HL-60 (cell line): ENCODE measurements around the gene EPB41L2.
"Not testable (repeated sequence)": the region's sequence is repeated elsewhere in the genome, so short reads cannot be mapped to it uniquely, and the experiment has no call there.

Source experiments
- DNase-seq, 2 experiments: peaks; one replicate each; pipeline ENCODE4 v3.0.0-alpha.2; 2010 to 2020; ENCODE audit warnings: low read depth in 1 of 2, low spot score in 1 of 2
- H3K27ac ChIP-seq: fragments of 250-450 bp; sonication (Bioruptor Pico); replicated peaks from 2 replicates; pipeline ENCODE4 v1.5.1; 2020; ENCODE audit warnings: mild to moderate bottlenecking, moderate library complexity
- H3K27me3 ChIP-seq: fragments of 250-450 bp; sonication (Bioruptor Pico); 2 replicates; pipeline ENCODE4 v1.5.1; 2021; ENCODE audit warnings: mild to moderate bottlenecking, moderate library complexity; ENCODE audit not compliant: insufficient read depth, poor library complexity, severe bottlenecking
- H3K4me3 ChIP-seq: replicated peaks from 2 replicates; pipeline ENCODE4 v1.5.1; 2011; ENCODE audit warnings: mild to moderate bottlenecking, control low read depth, low read length; ENCODE audit not compliant: insufficient read depth
- CTCF ChIP-seq: IDR thresholded peaks from one replicate; pipeline ENCODE4 v1.5.1; 2011; ENCODE audit warnings: low read length, control low read depth, inconsistent platforms; ENCODE audit not compliant: insufficient read depth
- GABPA ChIP-seq: IDR thresholded peaks from 2 replicates; pipeline ENCODE4 v1.6.1; 2012; ENCODE audit warnings: low read depth
- POLR2AphosphoS5 ChIP-seq: IDR thresholded peaks from 2 replicates; pipeline ENCODE4 v1.6.1; 2012; ENCODE audit warnings: low read depth
- REST ChIP-seq: IDR thresholded peaks from 2 replicates; pipeline ENCODE4 v1.6.1; 2012; ENCODE audit warnings: low read depth; ENCODE audit not compliant: insufficient replicate concordance
- SPI1 ChIP-seq: IDR thresholded peaks from 2 replicates; pipeline ENCODE4 v1.6.1; 2012; ENCODE audit warnings: low read depth, mild to moderate bottlenecking, borderline replicate concordance

EPB41L2 gene

GRCh38 chr6:130810307-130811030 is 252.6 kb downstream of the EPB41L2 start:
- no peak for DNase-seq
- H3K27me3 ChIP-seq: no peaks in the 10 kb centered on the region
- no peak overlapping the region for H3K27ac ChIP-seq
- TF ChIP-seq CTCF: no peak
- no peak for TF ChIP-seq POLR2AphosphoS5
- no peak overlapping the region for H3K4me3 ChIP-seq

- DNase-seq, H3K4me3 ChIP-seq, H3K27me3 ChIP-seq, H3K27ac ChIP-seq: not testable (repeated sequence)
Observed at GRCh38 chr6:130801368-130801767, 261.7 kb downstream of the EPB41L2 start.

- TF ChIP-seq REST (no peak), POLR2AphosphoS5 (no peak), CTCF (no peak), SPI1 (no peak), GABPA (no peak)
- Histone ChIP-seq H3K27ac (no peak overlapping the region), H3K27me3 (no peaks in the 10 kb centered on the region), H3K4me3 (no peak overlapping the region)
- DNase-seq: no peak
Observed at GRCh38 chr6:130797061-130797460, 266.0 kb downstream of the EPB41L2 start.

GRCh38 chr6:130796313-130796905 is 266.6 kb downstream of the EPB41L2 start:
- DNase-seq: no peak
- no peak for TF ChIP-seq SPI1
- TF ChIP-seq GABPA: no peak
- TF ChIP-seq POLR2AphosphoS5: no peak
- no peak for TF ChIP-seq CTCF
- no peak for TF ChIP-seq REST
- Histone ChIP-seq H3K4me3 (no peak overlapping the region), H3K27ac (no peak overlapping the region), H3K27me3 (no peaks in the 10 kb centered on the region)
